IMR-90 (cell line): ENCODE results near the gene NAIF1. TPM values are rescaled to one million over a fixed set of nuclear protein-coding genes. Genes with fewer than 3 reads are reported as not detected.

Experiments
- ATAC-seq: fragments of 200-7000 bp; cut with Tn5 transposase; 2 replicates; pipeline ENCODE4 v1.9.1; 2020; ENCODE audit warnings: low read depth, mild to moderate bottlenecking, moderate library complexity
- BruUV-seq: library from RNA; stranded (reverse); fragments of 400-500 nt; replicated peaks from 2 replicates; lab custom pipeline; 2021; lab: Mats Ljungman, UMichigan
- CTCF ChIA-PET: fragments of 300-600 bp; formaldehyde crosslinking; extraction: SDS; loops from one replicate; lab custom pipeline; 2021; ENCODE audit warnings: antibody characterized with exemption; lab: Yijun Ruan, JAX
- POLR2A ChIA-PET: fragments of 300-600 bp; sonication (Branson Sonifier 250); formaldehyde crosslinking; loops from one replicate; lab custom pipeline; 2022; ENCODE audit warnings: antibody characterized with exemption; ENCODE audit not compliant: unreplicated experiment; lab: Charles Lee
- DNase-seq: peaks from one replicate; pipeline ENCODE4 v3.0.0; 2013
- H2AFZ ChIP-seq: replicated peaks from 2 replicates; pipeline ENCODE3; 2013; ENCODE audit warnings: low read length, mild to moderate bottlenecking; ENCODE audit not compliant: poor library complexity
- H2AK5ac ChIP-seq: 2 replicates; pipeline ENCODE4 v1.6.1; 2013; ENCODE audit warnings: low read depth, low read length, inconsistent platforms
- H2AK9ac ChIP-seq: replicated peaks from 2 replicates; pipeline ENCODE3; 2013; ENCODE audit warnings: mild to moderate bottlenecking, low read depth, low read length, moderate library complexity; ENCODE audit not compliant: poor library complexity
- H2BK120ac ChIP-seq: 2 replicates; pipeline ENCODE4 v1.6.1; 2013; ENCODE audit warnings: low read depth, low read length, inconsistent platforms
- H2BK15ac ChIP-seq: 3 replicates; pipeline ENCODE4 v1.6.1; 2013; ENCODE audit warnings: low read depth, low read length, inconsistent platforms
- H2BK20ac ChIP-seq: 2 replicates; pipeline ENCODE4 v1.6.1; 2013; ENCODE audit warnings: low read depth, mild to moderate bottlenecking, inconsistent platforms, low read length, moderate library complexity
- H2BK5ac ChIP-seq: 2 replicates; pipeline ENCODE4 v1.6.1; 2013; ENCODE audit warnings: mild to moderate bottlenecking, low read depth, low read length, inconsistent platforms; ENCODE audit not compliant: poor library complexity, severe bottlenecking
- H3K14ac ChIP-seq: replicated peaks from 2 replicates; pipeline ENCODE4 v1.6.1; 2013; ENCODE audit warnings: low read depth, low read length, inconsistent platforms
- H3K18ac ChIP-seq: 2 replicates; pipeline ENCODE4 v1.6.1; 2013; ENCODE audit warnings: low read depth, low read length, control low read depth
- H3K23ac ChIP-seq: 2 replicates; pipeline ENCODE4 v1.6.1; 2013; ENCODE audit warnings: low read depth, low read length, inconsistent platforms
- H3K27ac ChIP-seq: 2 replicates; pipeline ENCODE4 v1.5.1; 2013; ENCODE audit warnings: mild to moderate bottlenecking, control low read depth, low read length; ENCODE audit not compliant: insufficient read depth
- H3K27me3 ChIP-seq: 2 replicates; pipeline ENCODE4 v1.6.1; 2013; ENCODE audit warnings: low read length; ENCODE audit not compliant: control insufficient read depth, insufficient read depth
- H3K36me3 ChIP-seq: 2 replicates; pipeline ENCODE4 v1.6.1; 2013; ENCODE audit warnings: low read length, mixed read lengths; ENCODE audit not compliant: control insufficient read depth, insufficient read depth
- H3K4ac ChIP-seq: 2 replicates; pipeline ENCODE4 v1.6.1; 2013; ENCODE audit warnings: low read depth, low read length, inconsistent platforms
- H3K4me1 ChIP-seq: 2 replicates; pipeline ENCODE4 v1.6.1; 2013; ENCODE audit warnings: low read length, mixed read lengths; ENCODE audit not compliant: control insufficient read depth, insufficient read depth
- H3K4me2 ChIP-seq: 2 replicates; pipeline ENCODE4 v1.6.1; 2013; ENCODE audit warnings: low read depth, mild to moderate bottlenecking, control low read depth, low read length, moderate library complexity
- H3K4me3 ChIP-seq: 2 replicates; pipeline ENCODE4 v1.5.1; 2013; ENCODE audit warnings: low read depth, mild to moderate bottlenecking, control low read depth, low read length, moderate library complexity; ENCODE audit not compliant: insufficient read depth
- H3K56ac ChIP-seq: 2 replicates; pipeline ENCODE4 v1.6.1; 2013; ENCODE audit warnings: low read length, inconsistent platforms; ENCODE audit not compliant: insufficient read depth; ENCODE audit errors: extremely low read depth
- H3K79me1 ChIP-seq, 2 experiments: 2 replicates each; pipeline ENCODE4 v1.6.1; 2013; ENCODE audit warnings: low read length in 2 of 2, inconsistent platforms in 1 of 2, low read depth in 1 of 2
- H3K9ac ChIP-seq: 2 replicates; pipeline ENCODE4 v1.6.1; 2013; ENCODE audit warnings: low read depth, low read length, control low read depth
- H3K9me1 ChIP-seq: 2 replicates; pipeline ENCODE4 v1.6.1; 2013; ENCODE audit warnings: low read length, inconsistent platforms; ENCODE audit not compliant: insufficient read depth
- H3K9me3 ChIP-seq: 2 replicates; pipeline ENCODE4 v1.6.1; 2013; ENCODE audit warnings: low read length; ENCODE audit not compliant: control insufficient read depth, insufficient read depth
- H4K20me1 ChIP-seq: 2 replicates; pipeline ENCODE4 v1.6.1; 2013; ENCODE audit warnings: low read length, inconsistent platforms; ENCODE audit not compliant: insufficient read depth
- H4K5ac ChIP-seq: 2 replicates; pipeline ENCODE4 v1.6.1; 2013; ENCODE audit warnings: mild to moderate bottlenecking, low read depth, low read length, control low read depth
- H4K8ac ChIP-seq, 2 experiments: 2 replicates each; pipeline ENCODE4 v1.6.1; 2013; ENCODE audit warnings: low read depth in 2 of 2, low read length in 2 of 2, control low read depth in 1 of 2, inconsistent platforms in 1 of 2
- H4K91ac ChIP-seq: 2 replicates; pipeline ENCODE4 v1.6.1; 2013; ENCODE audit warnings: low read depth, low read length, inconsistent platforms; ENCODE audit not compliant: insufficient read depth
- BHLHE40 ChIP-seq: fragments of 150-350 bp; IDR thresholded peaks from 2 replicates; pipeline ENCODE4 v1.6.1; 2016; ENCODE audit warnings: mild to moderate bottlenecking, low read depth, low read length
- CEBPB ChIP-seq: IDR thresholded peaks from 2 replicates; pipeline ENCODE4 v1.6.1; 2012; ENCODE audit warnings: low read depth, low read length, improper control_type of control experiment
- CHD1 ChIP-seq: IDR thresholded peaks from 2 replicates; pipeline ENCODE4 v1.6.1; 2012; ENCODE audit warnings: low read depth, low read length, improper control_type of control experiment
- FOS ChIP-seq: fragments of 150-350 bp; IDR thresholded peaks from 2 replicates; pipeline ENCODE4 v1.6.1; 2016; ENCODE audit warnings: low read depth, low read length
- MAFK ChIP-seq: IDR thresholded peaks from 2 replicates; pipeline ENCODE4 v1.6.1; 2012; ENCODE audit warnings: low read depth, low read length, improper control_type of control experiment
- MXI1 ChIP-seq: IDR thresholded peaks from 2 replicates; pipeline ENCODE4 v1.6.1; 2012; ENCODE audit warnings: low read depth, mild to moderate bottlenecking, low read length, moderate library complexity, borderline replicate concordance
- NFE2L2 ChIP-seq: fragments of 150-350 bp; IDR thresholded peaks from 2 replicates; pipeline ENCODE4 v1.6.1; 2016; ENCODE audit warnings: low read depth, mild to moderate bottlenecking, low read length
- POLR2A ChIP-seq: IDR thresholded peaks from 2 replicates; pipeline ENCODE4 v1.6.1; 2012; ENCODE audit warnings: mild to moderate bottlenecking, low read depth, low read length
- RAD21 ChIP-seq: IDR thresholded peaks from 2 replicates; pipeline ENCODE4 v1.6.1; 2012; ENCODE audit warnings: low read length, improper control_type of control experiment
- RCOR1 ChIP-seq: IDR thresholded peaks from 2 replicates; pipeline ENCODE4 v1.6.1; 2012; ENCODE audit warnings: mild to moderate bottlenecking, low read length, improper control_type of control experiment; ENCODE audit not compliant: insufficient replicate concordance
- RFX5 ChIP-seq: IDR thresholded peaks from 2 replicates; pipeline ENCODE4 v1.8.0; 2012; ENCODE audit warnings: low read depth, mild to moderate bottlenecking, low read length, moderate library complexity
- SMC3 ChIP-seq: fragments of 150-350 bp; IDR thresholded peaks from 2 replicates; pipeline ENCODE4 v1.6.1; 2016; ENCODE audit warnings: low read depth, mild to moderate bottlenecking, antibody characterized with exemption, low read length, moderate library complexity
- WGBS, 2 experiments: methylation state at CpG; one replicate each; pipeline versions ENCODE4 v1.1.5 to v1.1.7; 2013; ENCODE audit warnings: missing lambda C conversion rate in 2 of 2; ENCODE audit not compliant: insufficient read length in 1 of 2; ENCODE audit errors: extremely low coverage in 2 of 2; 5-methylcytosine and 5-hydroxymethylcytosine counted together
- dilution Hi-C: fragments of 300-500 bp; cut with HindIII; formaldehyde crosslinking; loops from one replicate; pipeline ENCODE4 v1.14.3; 2018; ENCODE audit warnings: low sequenced_read_pairs; ENCODE audit not compliant: unreplicated experiment
- in situ Hi-C: fragments of 300-500 bp; cut with MboI; formaldehyde crosslinking; loops from 3 replicates; pipeline ENCODE4 v1.14.3; 2019; ENCODE audit warnings: low sequenced_read_pairs, inconsistent platforms, mixed read lengths
- intact Hi-C: fragments of 100-400 bp; cut with micrococcal nuclease; formaldehyde crosslinking; loops from 2 replicates; pipeline ENCODE4 v1.10.0; 2022
- polyA plus RNA-seq, 3 experiments: library from polyadenylated mRNA; depleted of rRNA; stranded (reverse); fragments of >200 nt; gene quantifications; 2 replicates each; pipeline ENCODE4 v1.2.3, GENCODE V29; 2012; ENCODE audit warnings: low replicate concordance in 1 of 3
- total RNA-seq: library from RNA; depleted of rRNA; stranded (reverse); fragments of >200 nt; gene quantifications from 2 replicates; pipeline ENCODE4 v1.2.3, GENCODE V29; 2012
- TF ChIP-seq, protein P1 (sequence below): fragments of 150-350 bp; IDR thresholded peaks from 2 replicates; pipeline ENCODE4 v1.6.1; 2017; ENCODE audit warnings: mild to moderate bottlenecking, antibody characterized with exemption, low read length, low read depth
- TF ChIP-seq, protein P2 (sequence below): conservative IDR thresholded peaks from 2 replicates; pipeline ENCODE4 v1.5.1; 2012; ENCODE audit warnings: mild to moderate bottlenecking, low read depth, low read length, improper control_type of control experiment
- TF ChIP-seq, protein P3 (sequence below): fragments of 150-350 bp; IDR thresholded peaks from 2 replicates; pipeline ENCODE4 v1.6.1; 2016; ENCODE audit warnings: low read depth, mild to moderate bottlenecking, low read length, moderate library complexity, borderline replicate concordance

NAIF1 gene
- total and polyA plus RNA-seq, 2 of the 4 experiments (the other 2 are of a cell fraction) = 9.7 to 10.1 TPM

DNA sequence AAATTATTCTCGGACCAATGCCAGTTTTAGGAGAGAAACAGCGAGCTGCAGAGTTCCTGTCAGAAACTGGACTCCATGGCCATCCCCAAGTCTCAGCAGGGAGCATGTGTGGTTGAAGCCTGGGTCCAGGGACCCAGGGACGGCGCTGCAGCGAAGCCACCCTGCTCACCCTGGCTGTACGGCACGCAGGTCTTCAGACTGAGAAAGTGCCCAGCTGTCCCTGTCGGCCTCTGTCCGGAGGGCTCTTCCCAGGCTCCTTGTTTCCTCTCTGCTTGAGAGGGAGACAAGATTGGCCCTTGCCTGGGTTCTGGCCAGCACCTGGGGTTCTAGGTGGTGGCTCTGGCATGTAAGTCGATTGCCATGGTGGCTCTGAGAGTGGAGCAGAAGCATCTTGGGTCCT lies 33.5 kb upstream of the NAIF1 start:
- TF ChIP-seq POLR2A (no peak), RCOR1 (no peak), NFE2L2 (no peak), FOS (no peak), RFX5 (no peak), CHD1 (no peak), RAD21 (no peak), BHLHE40 (no peak), SMC3 (no peak), CEBPB (no peak), MXI1 (no peak), MAFK (no peak)
- TF ChIP-seq, protein P1, sequence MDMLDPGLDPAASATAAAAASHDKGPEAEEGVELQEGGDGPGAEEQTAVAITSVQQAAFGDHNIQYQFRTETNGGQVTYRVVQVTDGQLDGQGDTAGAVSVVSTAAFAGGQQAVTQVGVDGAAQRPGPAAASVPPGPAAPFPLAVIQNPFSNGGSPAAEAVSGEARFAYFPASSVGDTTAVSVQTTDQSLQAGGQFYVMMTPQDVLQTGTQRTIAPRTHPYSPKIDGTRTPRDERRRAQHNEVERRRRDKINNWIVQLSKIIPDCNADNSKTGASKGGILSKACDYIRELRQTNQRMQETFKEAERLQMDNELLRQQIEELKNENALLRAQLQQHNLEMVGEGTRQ = no peak
- TF ChIP-seq, protein P2, sequence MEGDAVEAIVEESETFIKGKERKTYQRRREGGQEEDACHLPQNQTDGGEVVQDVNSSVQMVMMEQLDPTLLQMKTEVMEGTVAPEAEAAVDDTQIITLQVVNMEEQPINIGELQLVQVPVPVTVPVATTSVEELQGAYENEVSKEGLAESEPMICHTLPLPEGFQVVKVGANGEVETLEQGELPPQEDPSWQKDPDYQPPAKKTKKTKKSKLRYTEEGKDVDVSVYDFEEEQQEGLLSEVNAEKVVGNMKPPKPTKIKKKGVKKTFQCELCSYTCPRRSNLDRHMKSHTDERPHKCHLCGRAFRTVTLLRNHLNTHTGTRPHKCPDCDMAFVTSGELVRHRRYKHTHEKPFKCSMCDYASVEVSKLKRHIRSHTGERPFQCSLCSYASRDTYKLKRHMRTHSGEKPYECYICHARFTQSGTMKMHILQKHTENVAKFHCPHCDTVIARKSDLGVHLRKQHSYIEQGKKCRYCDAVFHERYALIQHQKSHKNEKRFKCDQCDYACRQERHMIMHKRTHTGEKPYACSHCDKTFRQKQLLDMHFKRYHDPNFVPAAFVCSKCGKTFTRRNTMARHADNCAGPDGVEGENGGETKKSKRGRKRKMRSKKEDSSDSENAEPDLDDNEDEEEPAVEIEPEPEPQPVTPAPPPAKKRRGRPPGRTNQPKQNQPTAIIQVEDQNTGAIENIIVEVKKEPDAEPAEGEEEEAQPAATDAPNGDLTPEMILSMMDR = no peak
- TF ChIP-seq, protein P3, sequence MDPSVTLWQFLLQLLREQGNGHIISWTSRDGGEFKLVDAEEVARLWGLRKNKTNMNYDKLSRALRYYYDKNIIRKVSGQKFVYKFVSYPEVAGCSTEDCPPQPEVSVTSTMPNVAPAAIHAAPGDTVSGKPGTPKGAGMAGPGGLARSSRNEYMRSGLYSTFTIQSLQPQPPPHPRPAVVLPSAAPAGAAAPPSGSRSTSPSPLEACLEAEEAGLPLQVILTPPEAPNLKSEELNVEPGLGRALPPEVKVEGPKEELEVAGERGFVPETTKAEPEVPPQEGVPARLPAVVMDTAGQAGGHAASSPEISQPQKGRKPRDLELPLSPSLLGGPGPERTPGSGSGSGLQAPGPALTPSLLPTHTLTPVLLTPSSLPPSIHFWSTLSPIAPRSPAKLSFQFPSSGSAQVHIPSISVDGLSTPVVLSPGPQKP = no peak
- dilution Hi-C loops = no loop called here
- no peak overlapping the region for H4K91ac ChIP-seq
- H3K79me1 ChIP-seq = peaks cover 30 to 87% of the 10 kb centered on the region in 2 experiments
- H3K36me3 ChIP-seq = peaks cover 40% of the 10 kb centered on the region
- ATAC-seq (no peak), DNase-seq (no peak)
- H4K5ac ChIP-seq = no peak overlapping the region
- H2BK5ac ChIP-seq = peak overlapping the region; percentile 97
- H2AFZ ChIP-seq = no peak overlapping the region
- POLR2A ChIA-PET = interaction anchor here (1.0 kb wide), 1 partner anchor 122 kb away, joined by 3 read pairs; no protein-coding TSS in a partner anchor
- no peaks in the 10 kb centered on the region for H3K27me3 ChIP-seq
- H3K18ac ChIP-seq = no peak overlapping the region
- in situ Hi-C loops = no loop called here
- no peak overlapping the region; a peak in 1 of 4 replicates for H4K8ac ChIP-seq
- H3K9me1 ChIP-seq = peaks cover 27% of the 10 kb centered on the region; the same call in 1 of the 2 replicates
- H2BK120ac ChIP-seq = no peak overlapping the region
- H3K56ac ChIP-seq = no peak overlapping the region
- H3K4me2 ChIP-seq = peak overlapping the region; percentile 8; the same call in 1 of the 2 replicates
- BruUV-seq = no TSS peak
- peak overlapping the region; percentile 86; the same call in 1 of the 2 replicates for H3K27ac ChIP-seq
- peak overlapping the region; percentile 96 for H3K14ac ChIP-seq
- no peak overlapping the region for H2BK15ac ChIP-seq
- H3K4me3 ChIP-seq = no peak overlapping the region
- H2AK5ac ChIP-seq = peak overlapping the region; percentile 40
- intact Hi-C loops = no loop called here
- H4K20me1 ChIP-seq = peaks cover 36% of the 10 kb centered on the region
- peak overlapping the region; percentile 98; the same call in 1 of the 2 replicates for H3K4ac ChIP-seq
- no peaks in the 10 kb centered on the region for H3K9me3 ChIP-seq
- H2BK20ac ChIP-seq = no peak overlapping the region
- H3K9ac ChIP-seq = no peak overlapping the region
- peaks cover 25% of the 10 kb centered on the region for H3K4me1 ChIP-seq
- H2AK9ac ChIP-seq = peak overlapping the region; percentile 99
- CTCF ChIA-PET = interaction anchor here (3.2 kb wide), 1 partner anchor 17 kb away, joined by 16 read pairs; no protein-coding TSS in a partner anchor
- H3K23ac ChIP-seq = peak overlapping the region; percentile 97
- 95% methylated on average over 8 of the region's 10 CpGs; no CpG with 5 or more reads in 1 of the 2 experiments for WGBS, 2 experiments
